ENCODE measurements around the gene CYBA. TPM values are rescaled to one million over a fixed set of nuclear protein-coding genes. Genes with fewer than 3 reads are reported as not detected.

CYBA gene
- total and polyA plus RNA-seq, 9 of the 15 experiments (the other 6 are each of a cell fraction or from before 2014, with no cell fraction given), result 0.34 to 683 (median 93.0) TPM

DNA sequence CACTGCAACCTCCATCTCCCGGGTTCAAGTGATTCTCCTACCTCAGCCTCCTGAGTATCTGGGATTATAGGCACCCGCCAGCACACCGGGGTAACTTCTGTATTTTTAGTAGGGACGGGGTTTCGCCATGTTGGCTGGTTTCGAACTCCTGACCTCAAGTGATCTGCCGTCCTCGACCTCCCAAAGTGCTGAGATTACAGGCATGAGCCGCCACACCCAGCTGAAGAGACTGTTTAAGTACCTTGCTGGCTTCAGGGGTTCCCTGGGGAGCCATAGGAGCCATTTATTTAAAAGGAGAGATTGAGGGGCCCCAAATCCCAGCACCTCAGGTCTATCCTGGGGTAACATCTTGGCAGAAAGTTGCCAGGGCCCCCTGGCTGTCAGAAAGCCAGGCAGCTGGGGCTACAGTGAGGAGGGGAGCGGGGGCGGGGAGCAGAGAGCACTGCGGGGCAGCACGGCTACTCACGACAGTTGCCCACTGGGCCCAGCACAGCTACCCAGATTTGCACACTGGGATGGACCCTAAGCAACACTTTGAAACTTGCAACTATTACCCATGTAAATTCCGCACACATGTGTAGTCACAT, 33.8 kb upstream of the CYBA start (continued):
- TF ChIP-seq, protein P1, sequence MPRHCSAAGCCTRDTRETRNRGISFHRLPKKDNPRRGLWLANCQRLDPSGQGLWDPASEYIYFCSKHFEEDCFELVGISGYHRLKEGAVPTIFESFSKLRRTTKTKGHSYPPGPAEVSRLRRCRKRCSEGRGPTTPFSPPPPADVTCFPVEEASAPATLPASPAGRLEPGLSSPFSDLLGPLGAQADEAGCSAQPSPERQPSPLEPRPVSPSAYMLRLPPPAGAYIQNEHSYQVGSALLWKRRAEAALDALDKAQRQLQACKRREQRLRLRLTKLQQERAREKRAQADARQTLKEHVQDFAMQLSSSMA (CRISPR knock-in tag; IDR thresholded peaks at IDR 0.05), result no peak
- TF ChIP-seq HNRNPL (IDR thresholded peaks at IDR 0.05; ENCODE audit: low read depth, low read length), result no peak

DNA sequence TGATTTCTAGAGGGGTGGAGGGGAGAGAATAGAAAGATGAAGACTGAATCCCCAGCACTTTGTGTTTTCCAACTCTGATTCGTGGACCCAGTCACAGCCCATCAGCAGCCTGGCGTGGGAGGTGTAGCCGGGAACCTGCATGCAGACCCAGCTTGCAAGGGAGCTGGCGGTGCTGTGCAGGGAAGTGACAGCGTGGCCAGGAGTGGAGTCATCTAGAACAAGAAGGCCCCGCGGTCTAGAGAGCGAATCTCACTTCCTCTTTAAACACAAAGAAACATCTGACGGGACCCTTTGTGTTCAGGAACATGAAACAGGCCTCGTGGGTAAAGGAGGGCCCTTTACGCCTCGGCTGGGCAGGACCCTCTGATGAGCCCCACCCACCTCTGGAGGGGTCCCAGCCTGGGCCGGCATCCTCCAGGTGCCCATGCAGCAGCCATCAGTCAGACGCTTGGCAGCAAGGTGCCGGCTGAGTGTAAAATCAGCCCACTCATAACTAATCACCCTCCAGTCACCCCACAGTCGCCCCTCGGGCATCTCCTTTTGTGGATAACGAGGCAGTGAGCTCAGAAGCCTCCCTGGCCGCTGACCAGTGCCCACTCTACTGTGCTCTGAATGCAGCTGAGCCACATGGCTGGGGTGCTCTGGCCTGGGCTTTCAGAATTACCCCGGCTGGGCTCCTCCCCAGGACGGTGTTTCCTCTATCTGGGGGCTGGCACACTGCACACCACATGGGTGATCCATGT, 31.0 kb upstream of the CYBA start:
- H3K9me3 ChIP-seq (replicated peaks; ENCODE audit: control insufficient read depth, insufficient read depth, low read depth, low read length), result no peaks in the 10 kb centered on the region
- no peaks in the 10 kb centered on the region for H3K9me1 ChIP-seq (ENCODE audit: control insufficient read depth, insufficient read depth, low read length)
- no peak overlapping the region for H2AFZ ChIP-seq (ENCODE audit: low read depth, low read length)
- FAIRE-seq, result no peak
- CTCF ChIA-PET (ENCODE audit: low intra/inter-chr PET ratio), result no interaction called here
- no peaks in the 10 kb centered on the region for H3K27me3 ChIP-seq (ENCODE audit: control insufficient read depth in 2 of 2, insufficient read depth in 2 of 2, low read length in 2 of 2)
- H3K9ac ChIP-seq (ENCODE audit: insufficient read depth in 1 of 2, low read depth in 2 of 2, low read length in 2 of 2), result peak overlapping the region in 1 of 2 experiments; percentile 79; a peak in 2 of 4 replicates
- H4K20me1 ChIP-seq (replicated peaks; ENCODE audit: control insufficient read depth, insufficient read depth, low read length), result no peaks in the 10 kb centered on the region; the same call in 1 of the 2 replicates
- DNase-seq (ENCODE audit: extremely low read depth in 1 of 4, low spot score in 3 of 4), result no peak
- H3K4me3 ChIP-seq, result no peak overlapping the region
- no peaks in the 10 kb centered on the region; the same call in 2 of the 3 replicates for H3K79me2 ChIP-seq (ENCODE audit: control insufficient read depth, insufficient read depth, low read length)
- TF ChIP-seq E2F3 (CRISPR knock-in tag; IDR thresholded peaks at IDR 0.05) (no peak), POLR2G (IDR thresholded peaks at IDR 0.05; ENCODE audit: low read depth, low read length) (peak; percentile 26; the same call in 1 of the 2 replicates), SPI1 (IDR thresholded peaks at IDR 0.05; ENCODE audit: borderline replicate concordance, low read depth, low read length) (peak; percentile 87)
- no TSS peak for BruUV-seq (replicated peaks)
- no peak overlapping the region for H3K27ac ChIP-seq (ENCODE audit: extremely low read depth, low read depth, low read length)
- H3K4me1 ChIP-seq (replicated peaks in 1 of 2; ENCODE audit: control insufficient read depth in 2 of 2, insufficient read depth in 2 of 2, low read length in 2 of 2), result peaks cover 10 to 56% of the 10 kb centered on the region in 2 experiments
- no peak overlapping the region for H3K4me2 ChIP-seq (ENCODE audit: insufficient read depth, low read length)
- intact Hi-C loops (cut with micrococcal nuclease) (no loop called here), in situ Hi-C loops (cut with MboI) (no loop called here)
- ATAC-seq, result no peak
- no peaks in the 10 kb centered on the region for H3K36me3 ChIP-seq (ENCODE audit: control insufficient read depth, insufficient read depth, low read length)
- 63% methylated on average over 21 of the region's 21 CpGs for WGBS (ENCODE audit: insufficient coverage, low coverage, missing lambda C conversion rate)
- POLR2A ChIA-PET, result interaction anchor here (0.5 kb wide), 1 partner anchor 112 kb away, joined by 3 read pairs; the partner anchor contains the start of gene ZC3H18
